ENCODE results near the gene PDE6H.

Gene PDE6H

GRCh38 chr12:14956905-14957304, 15.9 kb upstream of the PDE6H start:
- no peak for TF ChIP-seq CTCF (IDR thresholded peaks at IDR 0.05; ENCODE audit: low read length, missing control alignments)
- no peak for DNase-seq (ENCODE audit: low read depth)
- H3K4me3 ChIP-seq (replicated peaks; ENCODE audit: low read depth, low read length), result no peak overlapping the region

DNA sequence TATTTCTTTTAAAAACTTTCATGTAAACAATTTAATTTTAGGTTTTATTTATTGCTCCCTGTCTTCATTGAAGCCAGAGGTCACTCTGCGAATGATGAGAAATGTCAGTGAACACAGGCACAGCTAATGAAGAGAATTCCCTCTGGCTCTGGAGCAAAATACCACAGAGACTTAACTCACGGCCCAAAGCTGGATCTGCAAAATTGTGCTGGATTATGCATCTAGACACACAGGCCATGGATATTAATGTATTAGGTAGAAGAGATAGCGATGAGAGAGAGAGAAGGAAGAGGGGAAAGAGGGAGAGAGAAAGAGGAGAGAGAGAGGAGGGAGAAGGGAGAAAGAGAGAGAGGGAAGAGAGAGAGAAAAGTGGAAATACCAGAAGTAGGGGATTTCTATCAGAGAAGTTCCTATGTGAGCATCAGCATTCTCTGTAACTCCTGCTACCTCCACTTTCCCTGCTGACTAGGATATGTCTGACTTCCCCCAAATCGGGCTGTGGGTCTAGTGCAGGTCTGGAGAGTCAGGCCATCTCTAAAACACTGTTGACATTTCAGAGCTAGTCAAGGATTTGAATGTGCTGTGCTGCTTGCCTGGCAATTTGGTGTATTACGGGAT, 15.2 kb upstream of the PDE6H start:
- DNase-seq (ENCODE audit: low read depth), result no peak
- no peak overlapping the region for H3K4me3 ChIP-seq (replicated peaks; ENCODE audit: low read depth, low read length)
- TF ChIP-seq CTCF (IDR thresholded peaks at IDR 0.05; ENCODE audit: low read length, missing control alignments), result no peak

DNA sequence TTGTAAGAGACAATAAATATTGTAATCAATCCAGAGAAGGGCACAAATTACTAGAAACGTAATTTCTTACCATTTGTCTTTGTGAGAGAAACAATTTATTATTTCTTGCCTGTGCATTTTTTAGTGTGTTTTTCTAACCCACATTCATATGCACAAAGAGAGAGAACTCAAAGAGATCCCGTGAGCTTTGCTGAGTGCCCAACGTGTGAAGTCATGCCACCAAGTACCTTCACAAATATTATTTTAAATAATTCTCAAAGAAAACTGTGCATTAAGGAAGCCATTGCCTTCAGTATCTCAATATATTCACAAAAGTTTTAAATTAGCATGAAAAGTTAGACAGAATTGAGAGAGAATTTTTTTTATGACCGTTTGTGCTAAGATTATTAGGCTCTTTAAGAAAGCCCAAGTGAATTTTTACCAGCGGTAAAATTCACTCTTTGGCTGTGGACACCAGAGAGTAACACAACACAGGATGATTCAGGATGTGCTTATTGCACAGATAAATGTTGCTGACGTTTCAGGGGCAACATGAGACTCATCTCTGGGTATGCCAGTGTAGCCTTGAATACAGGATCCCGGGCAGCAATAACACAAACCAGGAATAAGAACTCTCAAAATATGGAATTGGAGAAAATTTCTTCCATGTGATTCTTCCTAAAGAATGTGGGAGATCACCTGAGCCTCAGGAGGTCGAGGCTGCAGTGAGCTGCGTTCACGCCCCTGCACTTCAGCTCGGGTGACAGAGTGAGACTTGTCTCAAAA, 14.3 kb upstream of the PDE6H start:
- TF ChIP-seq CTCF (IDR thresholded peaks at IDR 0.05; ENCODE audit: low read length, missing control alignments), result no peak
- DNase-seq (ENCODE audit: low read depth), result no peak
- no peak overlapping the region for H3K4me3 ChIP-seq (replicated peaks; ENCODE audit: low read depth, low read length)

DNA sequence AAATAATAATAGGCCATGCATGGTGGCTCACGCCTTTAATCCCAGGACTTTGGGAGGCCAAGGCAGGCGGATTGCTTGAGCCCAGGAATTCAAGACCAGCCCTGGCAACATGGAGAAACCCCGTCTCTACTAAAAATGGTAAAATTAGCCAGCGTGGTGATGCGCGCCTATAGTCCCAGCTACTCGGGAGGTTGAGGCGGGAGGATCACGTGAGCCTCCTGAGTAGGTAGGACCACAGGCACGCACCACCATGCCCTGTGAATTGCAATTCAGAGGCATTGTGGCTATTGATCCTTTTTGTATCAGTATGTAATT, 13.8 kb upstream of the PDE6H start:
- no peak overlapping the region for H3K4me3 ChIP-seq (replicated peaks; ENCODE audit: low read depth, low read length)
- DNase-seq (ENCODE audit: low read depth), result no peak
- no peak for TF ChIP-seq CTCF (IDR thresholded peaks at IDR 0.05; ENCODE audit: low read length, missing control alignments)

GRCh38 chr12:14959463-14959862, 13.4 kb upstream of the PDE6H start:
- TF ChIP-seq CTCF (IDR thresholded peaks at IDR 0.05; ENCODE audit: low read length, missing control alignments), result no peak
- H3K4me3 ChIP-seq (replicated peaks; ENCODE audit: low read depth, low read length), result no peak overlapping the region
- no peak for DNase-seq (ENCODE audit: low read depth)

DNA sequence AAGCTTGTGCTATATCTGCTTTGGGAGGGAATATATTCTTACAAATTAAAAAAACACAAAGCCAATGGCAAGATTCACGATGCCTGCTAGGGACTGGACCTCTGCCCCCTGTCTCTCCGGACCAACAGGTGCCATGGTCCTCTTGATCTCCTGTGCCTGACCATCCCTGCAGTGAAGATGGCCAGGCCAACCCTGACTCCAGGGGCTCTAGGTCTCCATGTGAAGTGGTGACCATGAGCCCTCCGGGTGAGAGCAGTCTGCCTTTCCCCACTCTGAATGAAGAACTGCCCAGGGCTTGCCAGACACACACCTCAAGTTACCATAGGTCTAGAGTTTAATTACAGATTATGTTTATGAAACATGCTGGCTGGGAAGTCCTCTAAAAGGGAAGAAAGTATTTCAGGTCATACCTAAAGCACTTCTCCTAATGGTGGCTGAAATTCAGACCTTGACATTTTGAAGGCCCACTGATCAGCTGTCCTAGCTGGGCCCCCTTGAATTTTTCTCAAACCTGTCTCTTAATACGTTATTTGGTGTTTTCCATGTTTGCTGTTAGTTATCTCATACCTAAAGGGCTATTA, 12.8 kb upstream of the PDE6H start:
- H3K4me3 ChIP-seq (replicated peaks; ENCODE audit: low read depth, low read length), result peak overlapping the region; percentile 3
- DNase-seq (ENCODE audit: low read depth), result no peak
- TF ChIP-seq CTCF (IDR thresholded peaks at IDR 0.05; ENCODE audit: low read length, missing control alignments), result no peak
